ENCODE measurements around the gene SIGLEC14.

Gene SIGLEC14

GRCh38 chr19:51593138-51593890 is 53.3 kb downstream of the SIGLEC14 start:
- TF ChIP-seq CTCF (IDR thresholded peaks at IDR 0.05; ENCODE audit: low read depth, low read length) (no peak), MYC (IDR thresholded peaks at IDR 0.05; ENCODE audit: low read depth, low read length) (no peak), POLR2A (IDR thresholded peaks at IDR 0.05; ENCODE audit: extremely low read depth, insufficient read length) (no peak), MAX (IDR thresholded peaks at IDR 0.05; ENCODE audit: low read depth, low read length) (no peak)
- peak overlapping the region; percentile 81 for H3K4me3 ChIP-seq (ENCODE audit: low read depth, low read length)
- no peak for DNase-seq (ENCODE audit: low read depth)
